HFFc6 (cell line): Measurements from ENCODE around the gene FBXL12. TPM values are rescaled to one million over a fixed set of nuclear protein-coding genes. Genes with fewer than 3 reads are reported as not detected.
A peak's percentile ranks its signal among the peaks of the same experiment; 100 is the strongest.
"Not testable (repeated sequence)": the region's sequence is repeated elsewhere in the genome, so short reads cannot be mapped to it uniquely, and the experiment has no call there.

Source experiments
- DNase-seq: peaks from one replicate; pipeline ENCODE4 v3.0.0-alpha.2; 2018
- H3K27ac Mint-ChIP-seq: 2 replicates; pipeline ENCODE4 v1.8.0; 2020; ENCODE audit warnings: mild to moderate bottlenecking, mixed read lengths
- H3K27me3 Mint-ChIP-seq: 2 replicates; pipeline ENCODE4 v1.8.0; 2021; ENCODE audit warnings: mild to moderate bottlenecking, moderate library complexity, mixed read lengths; ENCODE audit not compliant: insufficient read depth
- H3K36me3 Mint-ChIP-seq: 2 replicates; pipeline ENCODE4 v1.8.0; 2021; ENCODE audit warnings: low read depth, mixed read lengths
- H3K4me1 Mint-ChIP-seq: 2 replicates; pipeline ENCODE4 v1.8.0; 2020; ENCODE audit warnings: low read depth, mixed read lengths
- H3K4me3 Mint-ChIP-seq: 2 replicates; pipeline ENCODE4 v1.8.0; 2020; ENCODE audit warnings: mild to moderate bottlenecking, moderate library complexity, mixed read lengths
- H3K9me3 Mint-ChIP-seq: 2 replicates; pipeline ENCODE4 v1.8.0; 2020; ENCODE audit warnings: mild to moderate bottlenecking, mixed read lengths
- CTCF ChIP-seq: fragments of 200-600 bp; sonication (generic); IDR thresholded peaks from 2 replicates; pipeline ENCODE4 v1.5.0; 2021; ENCODE audit warnings: antibody characterized with exemption, mild to moderate bottlenecking
- total RNA-seq, 6 experiments: library from RNA; stranded (reverse); fragmentation: NEBNext Ultra II Directional; extraction: Animal tissue kit (Norgen Biotek cat#: 25700); gene quantifications; 2 replicates in 1 of 6; 3 replicates in 5 of 6; pipeline ENCODE4 v1.2.3, GENCODE V29; 2021

FBXL12 gene
- total RNA-seq, 6 experiments from 2014 or later = 25.2 to 29.0 (median 27.2) TPM

- H3K4me3 Mint-ChIP-seq = peak overlapping the region; percentile 88
- peaks cover 3% of the 10 kb centered on the region for H3K27me3 Mint-ChIP-seq
- peaks cover 29% of the 10 kb centered on the region for H3K4me1 Mint-ChIP-seq
- no peaks in the 10 kb centered on the region for H3K36me3 Mint-ChIP-seq
- H3K27ac Mint-ChIP-seq = peak overlapping the region; percentile 62
- TF ChIP-seq CTCF = no peak
- DNase-seq = no peak
- H3K9me3 Mint-ChIP-seq = no peaks in the 10 kb centered on the region
These were observed 25.7 kb downstream of the FBXL12 start for GRCh38 chr19:9793071-9793591.

- H3K27me3 Mint-ChIP-seq = peaks cover 3% of the 10 kb centered on the region
- DNase-seq = peak; percentile 73
- no peaks in the 10 kb centered on the region for H3K9me3 Mint-ChIP-seq
- H3K36me3 Mint-ChIP-seq = no peaks in the 10 kb centered on the region
- H3K27ac Mint-ChIP-seq = peak overlapping the region; percentile 74
- H3K4me1 Mint-ChIP-seq = peaks cover 29% of the 10 kb centered on the region
- peak overlapping the region; percentile 88 for H3K4me3 Mint-ChIP-seq
- no peak for TF ChIP-seq CTCF
These were observed 26.4 kb downstream of the FBXL12 start for GRCh38 chr19:9792206-9793070.

- Mint-ChIP-seq H3K4me1 (peaks cover 28% of the 10 kb centered on the region), H3K36me3 (no peaks in the 10 kb centered on the region), H3K27ac (peak overlapping the region; percentile 74), H3K9me3 (no peaks in the 10 kb centered on the region), H3K4me3 (peak overlapping the region; percentile 88), H3K27me3 (peaks cover 3% of the 10 kb centered on the region)
- no peak for TF ChIP-seq CTCF
- DNase-seq = peak; percentile 85
These were observed 27.2 kb downstream of the FBXL12 start for GRCh38 chr19:9791552-9792205.

- H3K36me3 Mint-ChIP-seq, H3K9me3 Mint-ChIP-seq, DNase-seq, H3K27me3 Mint-ChIP-seq: not testable (repeated sequence)
- peaks cover 23% of the 10 kb centered on the region for H3K4me1 Mint-ChIP-seq
- H3K27ac Mint-ChIP-seq = peak overlapping the region; percentile 74
- peak overlapping the region; percentile 88 for H3K4me3 Mint-ChIP-seq
These were observed 27.9 kb downstream of the FBXL12 start for GRCh38 chr19:9791073-9791367.

- not testable (repeated sequence) for H3K9me3 Mint-ChIP-seq, H3K27me3 Mint-ChIP-seq, H3K4me3 Mint-ChIP-seq, DNase-seq, H3K36me3 Mint-ChIP-seq, H3K27ac Mint-ChIP-seq
- H3K4me1 Mint-ChIP-seq = peaks cover 30% of the 10 kb centered on the region
These were observed 29.3 kb downstream of the FBXL12 start for GRCh38 chr19:9789579-9789978.

- H3K9me3 Mint-ChIP-seq = no peaks in the 10 kb centered on the region
- H3K36me3 Mint-ChIP-seq = no peaks in the 10 kb centered on the region
- peaks cover 36% of the 10 kb centered on the region for H3K4me1 Mint-ChIP-seq
- peaks cover 3% of the 10 kb centered on the region for H3K27me3 Mint-ChIP-seq
- TF ChIP-seq CTCF = no peak
- H3K27ac Mint-ChIP-seq = no peak overlapping the region
- DNase-seq = no peak
- no peak overlapping the region for H3K4me3 Mint-ChIP-seq
These were observed 29.8 kb downstream of the FBXL12 start for GRCh38 chr19:9789066-9789465.

- not testable (repeated sequence) for H3K9me3 Mint-ChIP-seq, H3K27me3 Mint-ChIP-seq, H3K27ac Mint-ChIP-seq, H3K4me3 Mint-ChIP-seq, DNase-seq, H3K36me3 Mint-ChIP-seq
- H3K4me1 Mint-ChIP-seq = peaks cover 39% of the 10 kb centered on the region
These were observed 30.3 kb downstream of the FBXL12 start for GRCh38 chr19:9788604-9789003.
